ENCODE measurements around the gene STARD3NL.

Gene STARD3NL

DNA sequence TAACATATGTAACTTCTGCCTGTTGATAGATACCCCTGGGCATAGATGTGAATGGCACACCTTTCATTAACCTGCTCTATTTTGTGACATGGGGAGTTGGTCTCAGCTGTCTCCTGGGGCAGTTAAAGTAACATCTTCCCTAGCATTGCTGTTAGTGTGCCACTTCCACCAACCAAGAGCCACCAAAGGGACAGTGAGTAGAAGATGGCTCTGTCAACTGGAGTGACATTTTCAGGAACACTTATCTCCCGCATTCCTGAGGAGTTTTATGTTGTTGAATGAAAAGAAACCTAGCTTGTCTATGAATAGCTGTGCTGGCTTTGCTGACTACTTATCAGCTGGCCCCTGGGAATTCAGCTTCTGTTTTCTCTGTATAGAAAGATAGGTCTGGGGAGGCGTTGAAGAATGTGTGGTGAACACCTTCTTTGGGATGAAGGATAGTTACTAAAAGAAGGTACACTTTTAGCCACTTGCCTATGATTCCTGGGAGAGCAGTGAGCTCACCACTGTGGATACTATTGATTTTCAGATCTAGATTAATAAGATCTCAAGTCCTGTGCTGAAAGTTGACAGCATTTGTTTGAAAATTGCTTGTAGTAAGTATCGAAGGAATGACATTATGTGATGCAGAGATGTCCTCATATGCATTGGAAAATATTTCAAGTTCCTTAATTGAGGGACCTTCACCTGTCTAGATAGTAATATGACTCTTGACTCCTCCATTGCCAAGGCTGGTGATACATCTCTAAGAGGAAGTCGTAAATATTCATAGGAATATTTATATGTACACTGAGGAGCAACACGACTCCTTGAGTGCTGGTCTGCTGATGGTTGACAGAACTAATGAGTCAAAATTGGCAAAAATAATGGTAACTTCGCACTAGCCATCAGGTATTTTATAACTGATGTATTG lies 7.6 kb downstream of the STARD3NL start:
- DNase-seq: no peak

DNA sequence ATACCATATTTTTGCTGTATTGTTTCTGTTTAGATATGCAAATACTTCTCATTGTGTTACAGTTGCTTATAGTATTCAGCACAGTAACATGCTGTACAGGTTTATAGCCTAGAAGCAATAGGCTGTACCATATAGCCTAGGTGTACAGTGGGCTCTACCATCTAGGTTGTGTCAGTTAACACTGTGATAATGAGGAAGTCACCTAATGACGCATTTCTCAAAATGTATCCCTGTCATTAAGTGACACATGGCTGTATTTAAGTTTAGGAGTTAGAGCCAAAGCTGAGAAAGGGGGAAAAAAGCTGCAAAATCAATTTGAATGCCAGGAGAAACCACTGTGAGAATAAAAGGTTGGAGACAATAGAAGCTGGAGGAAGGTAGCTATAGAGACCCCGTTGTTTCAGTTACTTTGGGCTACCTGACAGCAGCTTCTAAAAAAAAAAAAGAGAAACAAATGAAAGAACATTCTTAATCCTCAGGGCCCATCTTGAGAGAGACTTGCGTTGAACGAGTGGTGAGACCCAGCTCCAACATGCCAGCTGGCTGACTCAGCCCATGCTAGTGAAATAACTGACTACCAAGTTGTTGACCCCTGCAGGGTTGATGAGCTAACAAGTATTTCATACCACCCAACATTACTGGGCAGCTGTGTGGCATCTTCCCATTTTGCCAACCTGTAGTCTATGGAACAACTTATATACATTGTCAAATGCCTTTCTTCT lies 8.7 kb downstream of the STARD3NL start:
- no peak for DNase-seq

DNA sequence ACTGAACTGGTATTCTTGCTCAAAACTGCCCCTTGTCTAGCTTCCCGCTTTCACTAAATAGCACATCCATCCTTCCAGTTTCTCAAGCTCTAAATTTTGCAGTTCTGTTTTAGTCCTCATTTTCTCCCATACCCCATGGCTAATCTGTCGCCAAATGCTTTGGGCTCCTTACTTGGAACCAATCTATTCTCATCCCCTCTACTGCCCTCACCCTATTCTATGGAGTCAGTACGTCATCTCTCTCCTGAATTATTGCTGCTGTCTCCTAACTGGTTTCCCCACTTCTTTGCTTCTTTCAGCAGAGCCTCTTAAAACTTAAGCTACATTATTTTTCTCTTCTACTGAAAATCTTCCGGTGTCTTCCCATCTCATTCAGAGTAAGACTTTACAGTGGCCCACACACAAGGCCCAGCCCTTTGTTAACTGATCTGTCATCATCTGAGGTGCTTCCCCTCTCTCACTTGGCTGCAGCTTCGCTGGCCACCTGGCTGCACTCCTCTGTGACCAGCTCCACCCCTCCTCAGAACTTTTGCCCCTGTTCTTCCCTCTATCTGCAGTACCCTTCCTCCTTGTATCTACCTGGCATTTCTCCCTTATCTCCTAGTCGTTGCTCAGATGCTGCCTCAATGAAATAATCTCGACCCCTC lies 9.9 kb downstream of the STARD3NL start:
- no peak for DNase-seq

DNA sequence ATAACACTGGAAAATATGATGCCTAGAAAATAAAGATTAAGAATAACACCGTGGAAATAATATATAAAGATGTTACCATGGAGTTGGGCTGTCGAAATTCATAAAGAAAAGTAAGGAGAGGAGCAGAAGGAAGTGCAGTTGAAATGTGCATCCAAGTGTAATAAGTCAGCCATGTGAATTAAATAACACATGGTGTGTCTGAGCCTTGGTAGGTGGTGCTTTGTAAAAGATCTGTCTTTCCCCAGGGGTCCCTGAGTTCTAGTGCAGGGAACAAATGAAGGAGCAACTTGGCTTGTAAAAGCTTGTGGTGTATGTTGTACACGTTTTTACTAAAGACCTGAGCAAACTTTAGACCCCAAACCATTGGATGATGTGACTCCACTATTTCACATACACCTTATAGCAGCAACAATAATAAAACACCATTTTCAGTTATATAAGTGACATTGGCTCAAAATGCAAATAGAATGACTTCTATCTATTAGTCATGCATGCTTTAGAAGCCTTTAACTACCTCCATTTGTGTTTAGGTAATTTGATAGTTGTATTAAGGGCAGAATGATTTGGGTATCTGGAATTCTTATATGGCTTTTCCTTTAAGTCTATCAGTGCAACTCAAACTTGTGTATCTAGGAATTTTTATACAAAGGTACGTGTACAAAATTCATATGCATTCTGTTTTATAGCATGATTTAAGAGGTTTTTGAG lies 11.3 kb downstream of the STARD3NL start:
- DNase-seq: no peak

DNA sequence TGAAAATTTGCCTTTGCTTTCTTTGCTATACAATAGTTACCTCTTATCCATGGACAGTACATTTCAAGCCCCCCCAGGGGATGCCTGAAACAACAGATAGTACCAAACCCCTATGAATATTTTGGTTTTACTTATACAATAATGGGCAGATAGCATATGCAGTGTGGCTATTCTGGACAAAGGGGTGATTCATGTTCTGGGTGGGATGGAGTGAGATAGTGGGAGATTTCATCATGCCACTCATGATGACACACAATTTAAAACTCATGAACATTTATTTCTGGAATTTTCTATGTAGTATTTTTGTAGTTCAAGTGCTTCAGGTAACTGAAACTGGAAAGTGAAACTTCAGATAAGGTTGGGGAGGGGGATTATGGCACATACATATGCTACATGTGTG lies 12.0 kb downstream of the STARD3NL start:
- no peak for DNase-seq

DNA sequence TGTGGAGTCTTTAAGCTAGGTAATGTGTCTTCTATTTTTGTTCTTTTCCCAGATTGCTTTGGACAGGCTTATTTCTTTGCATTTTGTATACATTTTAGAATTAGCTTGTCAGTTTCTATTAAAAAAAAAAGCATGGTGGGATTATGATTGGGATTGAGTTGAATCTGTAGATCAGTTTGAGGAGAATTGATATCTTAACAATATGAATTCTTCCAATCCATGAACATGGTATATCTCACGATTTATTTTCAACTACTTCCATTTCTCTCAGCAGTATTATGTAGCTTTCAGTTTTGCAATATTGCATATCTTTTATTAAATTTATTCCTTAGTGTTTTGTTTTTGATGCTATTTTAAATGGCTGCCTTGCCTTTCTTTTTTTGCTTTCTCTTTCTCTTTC lies 13.7 kb downstream of the STARD3NL start:
- no peak for DNase-seq

DNA sequence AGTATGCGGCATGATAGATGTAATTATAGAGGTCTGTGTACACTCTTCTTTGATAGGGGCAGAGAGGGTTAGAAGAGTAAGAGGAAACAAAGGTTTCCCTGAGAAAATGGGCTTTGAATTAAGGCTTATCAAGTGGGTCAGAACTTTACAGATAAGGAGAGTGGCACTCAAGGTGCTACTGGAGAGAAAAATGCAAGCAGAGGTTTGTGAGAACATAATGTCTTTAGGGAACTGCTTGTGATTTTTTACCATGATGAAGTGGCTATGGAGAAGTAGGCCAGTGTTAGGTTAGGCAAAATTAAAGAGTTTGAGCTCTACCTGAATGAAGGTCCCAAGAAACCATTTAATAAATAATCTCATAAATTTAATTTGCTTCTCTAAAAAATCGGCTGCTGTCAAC lies 14.3 kb downstream of the STARD3NL start:
- DNase-seq: no peak

DNA sequence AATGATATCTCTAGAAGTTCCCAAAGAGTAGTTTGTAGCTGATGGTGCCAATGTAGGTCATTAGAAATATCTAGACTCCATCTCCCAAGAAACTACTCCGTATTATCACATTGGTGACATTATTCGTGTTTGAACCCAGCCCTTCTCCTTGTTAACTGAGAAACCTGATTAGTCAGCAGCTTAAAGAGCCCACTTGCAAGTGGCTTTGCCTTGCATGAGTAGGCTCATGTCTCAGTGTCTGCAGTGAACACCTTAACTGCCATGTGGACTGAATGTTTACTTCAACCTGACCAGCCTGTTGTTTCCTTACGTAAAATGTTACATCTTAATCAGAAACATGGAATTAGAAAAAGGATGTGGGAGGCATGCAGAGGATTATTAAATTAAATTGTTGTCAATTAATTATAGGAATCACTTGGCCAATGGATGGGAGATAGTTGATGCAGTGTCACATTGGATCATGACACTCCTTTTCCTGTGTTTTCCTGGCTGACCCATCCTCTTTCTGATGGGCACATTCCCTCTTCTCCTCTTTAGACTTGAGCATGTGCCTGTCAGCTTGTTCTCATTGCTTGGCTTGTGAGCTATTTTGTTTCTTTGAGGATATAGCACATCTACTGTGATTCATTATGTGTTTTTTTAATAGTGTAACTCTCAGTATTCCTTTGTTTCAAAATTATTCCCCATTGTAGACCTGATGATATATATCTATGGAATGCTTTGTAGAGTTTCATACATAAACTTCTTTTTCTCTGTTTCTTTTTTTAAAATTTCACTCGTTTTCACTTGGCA lies 18.0 kb downstream of the STARD3NL start:
- no peak for DNase-seq

DNA sequence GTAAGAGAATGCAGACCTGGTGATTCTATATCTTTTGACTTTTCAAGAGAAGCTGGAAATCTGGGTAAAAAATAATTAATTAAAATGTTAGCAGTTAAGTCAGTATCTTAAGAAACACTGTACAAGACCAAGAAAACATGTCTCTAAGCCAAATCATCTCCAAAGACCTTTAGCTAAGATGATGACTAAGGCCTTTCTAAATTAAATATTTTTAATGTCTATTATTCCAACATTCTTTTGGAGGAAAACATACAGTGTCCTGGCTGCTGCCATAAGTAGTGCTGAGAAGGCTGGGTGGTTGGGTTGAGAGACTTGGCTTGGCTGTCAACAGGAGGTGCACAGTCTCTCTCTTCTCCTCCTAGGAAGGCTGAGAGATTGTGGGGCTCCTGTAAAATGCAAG lies 20.3 kb downstream of the STARD3NL start:
- no peak for DNase-seq

DNA sequence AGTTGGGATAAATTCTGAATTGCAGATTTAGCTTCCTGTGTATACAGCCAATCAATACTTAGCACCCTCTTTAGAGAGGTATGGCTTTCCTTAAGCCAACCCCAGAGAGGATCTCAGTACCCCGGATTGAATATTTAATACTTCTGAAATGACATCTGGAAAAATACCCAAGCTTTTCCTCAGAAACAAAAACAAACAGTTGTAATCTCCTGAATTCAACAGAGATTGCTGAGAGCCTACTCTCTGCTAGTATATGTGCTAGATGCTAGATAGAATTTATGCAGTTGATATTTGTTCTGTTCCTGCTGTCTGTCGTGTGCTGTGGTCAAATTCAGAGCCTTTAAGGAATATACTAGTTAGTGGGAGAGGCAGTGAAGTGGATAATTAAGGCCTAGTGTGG lies 21.1 kb downstream of the STARD3NL start:
- DNase-seq: no peak

DNA sequence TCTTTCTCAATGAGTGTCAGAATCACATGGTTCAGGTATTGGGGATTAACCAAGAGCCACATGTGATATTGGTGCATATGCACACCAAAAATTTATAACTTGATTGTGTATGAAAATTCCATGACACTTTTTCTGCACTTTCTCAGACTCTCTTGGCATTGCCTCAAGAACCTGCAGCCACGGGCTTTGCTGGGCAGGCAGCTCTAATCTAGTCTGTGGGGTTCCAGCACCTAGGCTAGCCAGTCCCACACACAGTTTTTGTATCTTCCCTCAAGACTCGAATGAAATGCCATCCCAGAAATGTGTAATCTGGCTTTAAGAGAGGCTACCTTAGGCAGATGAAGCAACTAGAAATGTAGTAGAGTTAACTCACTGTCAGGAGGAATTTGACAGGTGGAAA lies 21.7 kb downstream of the STARD3NL start:
- no peak for DNase-seq

DNA sequence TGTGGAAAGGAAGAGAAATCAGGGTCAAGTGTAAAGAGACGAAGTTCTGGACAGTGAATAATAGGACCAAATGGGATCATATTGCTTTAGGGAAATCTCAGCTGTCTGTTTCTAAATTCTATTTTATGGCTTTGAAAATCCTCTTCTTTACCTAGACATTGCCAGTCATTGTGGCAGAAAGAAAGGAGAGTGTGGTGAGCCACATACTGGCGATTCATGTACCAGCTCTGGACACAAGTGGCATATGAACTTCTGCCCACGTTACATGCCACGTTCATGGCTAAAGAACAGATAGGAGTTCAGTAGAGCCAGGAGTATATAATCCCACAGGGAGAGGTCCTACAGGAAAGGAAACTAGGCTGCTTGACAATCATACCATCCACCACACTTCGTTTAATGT lies 28.0 kb downstream of the STARD3NL start:
- DNase-seq: no peak

DNA sequence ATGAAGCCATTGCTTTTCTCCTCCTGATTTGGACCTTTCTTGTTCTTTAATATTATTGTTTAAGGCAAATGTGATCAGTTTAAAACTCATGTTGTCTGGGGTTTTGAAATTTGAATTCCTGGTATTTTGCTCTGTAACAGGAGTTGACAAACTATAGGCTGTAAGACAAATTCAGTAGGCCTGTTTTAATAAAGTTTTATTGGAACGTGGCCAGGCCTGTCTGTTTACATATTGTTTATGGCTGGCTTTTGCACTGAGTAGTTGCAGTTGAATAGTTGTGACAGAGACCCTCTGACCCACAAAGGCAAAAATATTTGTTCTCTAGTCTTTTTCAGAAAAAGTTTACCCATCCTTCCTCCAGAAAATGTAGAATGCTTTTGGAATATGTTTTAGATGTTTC lies 29.8 kb downstream of the STARD3NL start:
- no peak for DNase-seq

DNA sequence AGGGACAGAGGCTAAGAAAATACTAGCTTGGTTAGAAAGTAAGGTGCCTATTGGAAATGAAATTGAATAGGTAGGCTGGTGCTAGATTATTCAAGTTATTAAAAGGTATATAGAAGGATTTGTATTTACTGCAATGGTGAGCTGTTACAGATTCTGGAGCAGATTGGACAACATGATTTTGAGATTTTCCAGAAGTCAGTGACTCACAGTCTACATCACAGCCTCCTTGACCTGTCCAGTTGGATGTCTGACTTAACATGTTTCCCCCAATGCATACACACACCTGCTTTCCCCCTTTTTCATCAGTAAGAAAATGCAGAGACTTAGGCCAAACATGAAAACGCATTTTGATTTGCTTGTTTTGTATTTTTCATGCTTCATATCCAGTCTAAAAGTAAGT lies 33.4 kb downstream of the STARD3NL start:
- no peak for DNase-seq

DNA sequence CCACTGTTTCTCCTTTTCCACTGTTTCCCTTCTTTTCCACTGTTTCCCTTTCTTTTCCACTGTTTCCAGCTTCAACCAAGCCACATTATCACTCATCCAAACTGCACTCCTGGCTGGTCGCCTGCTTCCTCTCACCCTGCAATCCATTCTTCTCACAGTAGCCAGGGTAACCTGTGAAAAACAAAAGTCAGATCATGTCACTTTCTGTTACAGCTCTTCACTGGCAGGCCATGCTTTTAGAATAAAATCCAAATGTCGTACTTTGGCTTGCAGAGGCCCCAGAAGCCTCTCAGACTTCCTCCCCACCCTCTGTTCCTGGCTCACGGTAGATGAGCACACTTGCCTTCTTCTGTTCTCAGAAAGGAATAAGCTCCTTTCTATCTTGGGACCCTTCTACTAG lies 33.9 kb downstream of the STARD3NL start:
- no peak for DNase-seq

DNA sequence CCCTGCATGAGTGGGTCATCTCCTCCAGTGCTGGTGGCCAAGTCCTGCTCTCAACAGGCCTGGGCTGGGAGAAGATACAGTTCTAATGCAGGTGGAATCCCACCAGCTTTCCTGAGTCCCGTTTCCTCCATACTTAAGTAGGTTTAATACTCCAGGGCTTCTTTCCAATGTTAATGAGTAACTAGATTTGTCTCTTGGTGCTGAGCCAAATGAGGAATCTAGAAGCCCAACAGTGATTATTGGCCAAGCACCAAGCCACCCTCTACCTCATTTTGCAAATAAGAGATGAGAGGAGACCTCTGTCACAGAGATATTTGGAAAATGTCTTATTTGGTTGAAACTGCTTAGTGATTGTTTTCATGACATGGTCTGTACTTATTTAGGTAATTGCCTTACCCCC lies 37.1 kb downstream of the STARD3NL start:
- no peak for DNase-seq

DNA sequence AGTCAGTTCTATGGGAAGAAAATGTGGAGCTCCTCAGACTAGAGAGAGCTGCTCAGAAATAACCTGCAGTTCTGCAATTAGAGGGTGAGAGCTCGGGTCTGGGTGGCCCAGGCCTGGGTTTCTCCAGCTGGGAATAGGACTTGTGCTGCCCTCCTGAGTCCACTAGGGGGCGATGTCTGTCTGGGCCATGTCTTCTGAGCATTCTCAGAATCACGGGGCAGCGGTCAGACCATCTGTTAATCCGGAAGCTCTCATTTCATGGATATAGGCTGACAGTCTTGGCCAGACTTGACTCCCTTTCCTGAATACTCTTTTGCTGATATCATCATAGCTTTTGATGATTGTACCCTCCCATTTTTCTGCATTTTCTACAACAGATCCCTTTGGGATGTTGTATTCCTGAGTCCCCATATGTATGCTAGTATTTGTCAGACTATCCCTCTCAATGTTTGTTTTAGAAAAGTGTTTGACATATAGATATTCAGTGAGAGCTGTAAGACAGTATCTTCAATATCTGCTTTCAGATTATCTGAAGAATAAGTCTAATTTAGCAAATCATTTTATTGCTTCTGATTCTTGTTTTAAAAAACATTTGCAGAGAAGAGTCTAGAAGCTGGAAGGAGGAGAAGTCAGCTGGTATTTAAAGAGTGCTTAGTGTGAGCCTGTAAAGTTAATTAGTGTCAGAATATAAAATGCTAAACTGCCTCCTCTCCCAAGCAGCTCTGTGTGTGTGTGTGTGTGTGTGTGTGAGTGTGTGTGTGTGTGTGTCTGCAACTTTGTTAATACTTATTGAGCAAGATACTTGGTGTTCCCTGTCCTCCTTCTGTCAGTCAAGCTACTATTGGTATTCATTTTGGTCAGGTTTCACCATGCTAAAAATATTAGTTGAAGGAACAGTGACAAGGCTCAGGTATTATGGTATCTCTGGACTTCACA lies 38.0 kb downstream of the STARD3NL start:
- peak in 3 of 4 experiments; percentile 13 to 51 (median 51) for DNase-seq

DNA sequence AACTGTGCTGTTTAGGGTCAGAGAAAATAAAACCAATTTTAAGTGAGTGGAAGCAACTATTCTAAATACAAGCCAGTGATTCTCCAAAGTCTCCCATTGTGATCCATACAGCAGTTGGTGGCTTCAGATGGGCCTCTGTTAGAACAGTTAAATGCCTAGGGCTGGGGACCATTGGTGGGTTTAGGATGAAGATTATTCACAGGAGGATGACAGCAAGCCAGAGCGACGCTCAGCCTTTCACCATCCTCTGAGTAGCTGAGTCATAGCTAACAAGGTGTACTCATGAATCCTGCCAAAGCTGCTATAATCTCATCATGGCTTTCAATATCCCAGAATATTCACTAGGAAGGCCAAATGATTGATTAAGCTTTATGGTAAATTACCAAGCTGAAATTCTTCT lies 39.6 kb downstream of the STARD3NL start:
- DNase-seq: no peak

DNA sequence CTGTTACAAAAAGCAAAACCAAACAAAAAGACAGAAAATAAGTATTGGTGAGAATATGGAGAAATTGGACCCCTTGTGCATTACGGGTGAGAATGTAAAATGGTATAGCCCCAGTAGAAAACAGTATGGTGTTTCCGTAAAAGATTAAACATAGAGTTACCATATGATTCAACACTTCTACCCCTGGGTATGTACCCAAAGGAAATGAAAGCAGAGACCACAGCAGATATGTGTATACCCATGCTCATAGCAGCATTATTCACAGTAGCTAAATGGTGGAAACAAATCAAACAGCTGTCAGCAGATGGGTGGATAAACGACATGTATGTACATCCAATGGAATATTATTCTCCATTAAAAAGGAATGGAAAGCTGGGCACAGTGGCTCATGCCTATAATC lies 42.4 kb downstream of the STARD3NL start:
- no peak for DNase-seq

DNA sequence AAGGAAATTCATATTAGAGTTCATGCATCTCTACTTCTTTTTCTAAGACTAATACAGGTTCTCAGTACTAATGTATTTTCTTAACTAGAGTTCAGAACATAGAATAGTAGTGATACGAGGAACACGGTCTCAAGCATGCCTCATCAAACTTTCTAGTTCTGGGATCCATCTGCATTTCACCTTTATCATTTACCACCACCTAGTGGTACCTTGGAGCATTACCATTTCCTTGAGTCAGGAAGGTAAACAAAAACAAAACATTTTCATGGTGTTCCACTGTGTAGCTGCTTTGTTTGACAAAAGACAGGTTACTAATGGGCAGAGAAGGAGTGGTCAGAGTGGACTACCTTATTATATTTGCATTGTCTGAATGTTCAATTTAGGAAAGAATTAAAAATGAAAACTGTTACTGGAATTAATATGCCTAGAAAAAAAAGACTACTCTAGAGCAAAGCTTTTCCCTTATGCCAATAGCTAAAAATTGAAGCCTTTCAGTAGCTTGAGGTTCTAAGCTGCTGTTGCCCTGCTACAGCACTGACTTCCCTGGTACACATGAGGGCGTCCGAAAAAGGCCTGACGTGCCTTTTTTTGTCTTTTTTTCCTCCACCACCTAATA lies 44.5 kb downstream of the STARD3NL start:
- no peak for DNase-seq

DNA sequence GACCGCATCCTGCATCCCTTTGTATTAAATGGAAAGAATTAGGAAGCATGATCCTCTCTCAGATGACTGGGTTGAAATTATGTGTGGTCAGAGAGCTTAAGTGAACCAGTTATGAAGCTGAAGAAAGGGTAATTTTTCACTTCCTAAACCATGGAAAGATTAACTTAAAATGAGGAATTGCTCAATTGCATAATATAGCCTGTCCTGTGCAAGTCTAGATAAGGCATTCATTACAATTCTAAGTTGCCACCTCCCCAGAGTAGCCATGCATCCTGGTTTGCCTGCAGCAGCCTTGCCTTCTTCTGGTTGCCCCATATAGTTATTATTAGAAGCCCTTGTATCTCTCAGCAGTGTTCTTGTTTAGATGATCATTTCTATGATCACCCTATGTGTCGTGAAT lies 45.3 kb downstream of the STARD3NL start:
- no peak for DNase-seq
